ENCODE results near the gene XPC.

DNA sequence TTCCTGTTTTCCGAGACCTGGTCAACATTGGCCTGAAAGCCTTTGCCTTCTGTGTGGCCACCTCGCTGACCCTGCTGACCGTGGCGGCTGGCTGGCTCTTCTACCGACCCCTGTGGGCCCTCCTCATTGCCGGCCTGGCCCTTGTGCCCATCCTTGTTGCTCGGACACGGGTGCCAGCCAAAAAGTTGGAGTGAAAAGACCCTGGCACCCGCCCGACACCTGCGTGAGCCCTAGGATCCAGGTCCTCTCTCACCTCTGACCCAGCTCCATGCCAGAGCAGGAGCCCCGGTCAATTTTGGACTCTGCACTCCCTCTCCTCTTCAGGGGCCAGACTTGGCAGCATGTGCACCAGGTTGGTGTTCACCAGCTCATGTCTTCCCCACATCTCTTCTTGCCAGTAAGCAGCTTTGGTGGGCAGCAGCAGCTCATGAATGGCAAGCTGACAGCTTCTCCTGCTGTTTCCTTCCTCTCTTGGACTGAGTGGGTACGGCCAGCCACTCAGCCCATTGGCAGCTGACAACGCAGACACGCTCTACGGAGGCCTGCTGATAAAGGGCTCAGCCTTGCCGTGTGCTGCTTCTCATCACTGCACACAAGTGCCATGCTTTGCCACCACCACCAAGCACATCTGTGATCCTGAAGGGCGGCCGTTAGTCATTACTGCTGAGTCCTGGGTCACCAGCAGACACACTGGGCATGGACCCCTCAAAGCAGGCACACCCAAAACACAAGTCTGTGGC, 36.6 kb downstream of the XPC start:
- TF ChIP-seq, protein P1, sequence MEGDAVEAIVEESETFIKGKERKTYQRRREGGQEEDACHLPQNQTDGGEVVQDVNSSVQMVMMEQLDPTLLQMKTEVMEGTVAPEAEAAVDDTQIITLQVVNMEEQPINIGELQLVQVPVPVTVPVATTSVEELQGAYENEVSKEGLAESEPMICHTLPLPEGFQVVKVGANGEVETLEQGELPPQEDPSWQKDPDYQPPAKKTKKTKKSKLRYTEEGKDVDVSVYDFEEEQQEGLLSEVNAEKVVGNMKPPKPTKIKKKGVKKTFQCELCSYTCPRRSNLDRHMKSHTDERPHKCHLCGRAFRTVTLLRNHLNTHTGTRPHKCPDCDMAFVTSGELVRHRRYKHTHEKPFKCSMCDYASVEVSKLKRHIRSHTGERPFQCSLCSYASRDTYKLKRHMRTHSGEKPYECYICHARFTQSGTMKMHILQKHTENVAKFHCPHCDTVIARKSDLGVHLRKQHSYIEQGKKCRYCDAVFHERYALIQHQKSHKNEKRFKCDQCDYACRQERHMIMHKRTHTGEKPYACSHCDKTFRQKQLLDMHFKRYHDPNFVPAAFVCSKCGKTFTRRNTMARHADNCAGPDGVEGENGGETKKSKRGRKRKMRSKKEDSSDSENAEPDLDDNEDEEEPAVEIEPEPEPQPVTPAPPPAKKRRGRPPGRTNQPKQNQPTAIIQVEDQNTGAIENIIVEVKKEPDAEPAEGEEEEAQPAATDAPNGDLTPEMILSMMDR (IDR thresholded peaks at IDR 0.05; ENCODE audit: poor library complexity), result no peak
- TF ChIP-seq EZH2 (IDR thresholded peaks at IDR 0.05; ENCODE audit: borderline replicate concordance), result no peak

Data from hepatocyte (in vitro differentiated cells).